IMR-90 (cell line): Measurements from ENCODE around the gene GLRX2. TPM values are rescaled to one million over a fixed set of nuclear protein-coding genes. Genes with fewer than 3 reads are reported as not detected.

ENCODE experiments used
- ATAC-seq: fragments of 200-7000 bp; cut with Tn5 transposase; 2 replicates; pipeline ENCODE4 v1.9.1; 2020; ENCODE audit warnings: low read depth, mild to moderate bottlenecking, moderate library complexity
- BruUV-seq: library from RNA; stranded (reverse); fragments of 400-500 nt; replicated peaks from 2 replicates; lab custom pipeline; 2021; lab: Mats Ljungman, UMichigan
- CTCF ChIA-PET: fragments of 300-600 bp; formaldehyde crosslinking; extraction: SDS; loops from one replicate; lab custom pipeline; 2021; ENCODE audit warnings: antibody characterized with exemption; lab: Yijun Ruan, JAX
- POLR2A ChIA-PET: fragments of 300-600 bp; sonication (Branson Sonifier 250); formaldehyde crosslinking; loops from one replicate; lab custom pipeline; 2022; ENCODE audit warnings: antibody characterized with exemption; ENCODE audit not compliant: unreplicated experiment; lab: Charles Lee
- DNase-seq: peaks from one replicate; pipeline ENCODE4 v3.0.0; 2013
- H2AFZ ChIP-seq: replicated peaks from 2 replicates; pipeline ENCODE3; 2013; ENCODE audit warnings: low read length, mild to moderate bottlenecking; ENCODE audit not compliant: poor library complexity
- H2AK5ac ChIP-seq: 2 replicates; pipeline ENCODE4 v1.6.1; 2013; ENCODE audit warnings: low read depth, low read length, inconsistent platforms
- H2AK9ac ChIP-seq: replicated peaks from 2 replicates; pipeline ENCODE3; 2013; ENCODE audit warnings: mild to moderate bottlenecking, low read depth, low read length, moderate library complexity; ENCODE audit not compliant: poor library complexity
- H2BK120ac ChIP-seq: 2 replicates; pipeline ENCODE4 v1.6.1; 2013; ENCODE audit warnings: low read depth, low read length, inconsistent platforms
- H2BK15ac ChIP-seq: 3 replicates; pipeline ENCODE4 v1.6.1; 2013; ENCODE audit warnings: low read depth, low read length, inconsistent platforms
- H2BK20ac ChIP-seq: 2 replicates; pipeline ENCODE4 v1.6.1; 2013; ENCODE audit warnings: low read depth, mild to moderate bottlenecking, inconsistent platforms, low read length, moderate library complexity
- H2BK5ac ChIP-seq: 2 replicates; pipeline ENCODE4 v1.6.1; 2013; ENCODE audit warnings: mild to moderate bottlenecking, low read depth, low read length, inconsistent platforms; ENCODE audit not compliant: poor library complexity, severe bottlenecking
- H3K14ac ChIP-seq: replicated peaks from 2 replicates; pipeline ENCODE4 v1.6.1; 2013; ENCODE audit warnings: low read depth, low read length, inconsistent platforms
- H3K18ac ChIP-seq: 2 replicates; pipeline ENCODE4 v1.6.1; 2013; ENCODE audit warnings: low read depth, low read length, control low read depth
- H3K23ac ChIP-seq: 2 replicates; pipeline ENCODE4 v1.6.1; 2013; ENCODE audit warnings: low read depth, low read length, inconsistent platforms
- H3K27ac ChIP-seq: 2 replicates; pipeline ENCODE4 v1.5.1; 2013; ENCODE audit warnings: mild to moderate bottlenecking, control low read depth, low read length; ENCODE audit not compliant: insufficient read depth
- H3K27me3 ChIP-seq: 2 replicates; pipeline ENCODE4 v1.6.1; 2013; ENCODE audit warnings: low read length; ENCODE audit not compliant: control insufficient read depth, insufficient read depth
- H3K36me3 ChIP-seq: 2 replicates; pipeline ENCODE4 v1.6.1; 2013; ENCODE audit warnings: low read length, mixed read lengths; ENCODE audit not compliant: control insufficient read depth, insufficient read depth
- H3K4ac ChIP-seq: 2 replicates; pipeline ENCODE4 v1.6.1; 2013; ENCODE audit warnings: low read depth, low read length, inconsistent platforms
- H3K4me1 ChIP-seq: 2 replicates; pipeline ENCODE4 v1.6.1; 2013; ENCODE audit warnings: low read length, mixed read lengths; ENCODE audit not compliant: control insufficient read depth, insufficient read depth
- H3K4me2 ChIP-seq: 2 replicates; pipeline ENCODE4 v1.6.1; 2013; ENCODE audit warnings: low read depth, mild to moderate bottlenecking, control low read depth, low read length, moderate library complexity
- H3K4me3 ChIP-seq: 2 replicates; pipeline ENCODE4 v1.5.1; 2013; ENCODE audit warnings: low read depth, mild to moderate bottlenecking, control low read depth, low read length, moderate library complexity; ENCODE audit not compliant: insufficient read depth
- H3K56ac ChIP-seq: 2 replicates; pipeline ENCODE4 v1.6.1; 2013; ENCODE audit warnings: low read length, inconsistent platforms; ENCODE audit not compliant: insufficient read depth; ENCODE audit errors: extremely low read depth
- H3K79me1 ChIP-seq, 2 experiments: 2 replicates each; pipeline ENCODE4 v1.6.1; 2013; ENCODE audit warnings: low read length in 2 of 2, inconsistent platforms in 1 of 2, low read depth in 1 of 2
- H3K9ac ChIP-seq: 2 replicates; pipeline ENCODE4 v1.6.1; 2013; ENCODE audit warnings: low read depth, low read length, control low read depth
- H3K9me1 ChIP-seq: 2 replicates; pipeline ENCODE4 v1.6.1; 2013; ENCODE audit warnings: low read length, inconsistent platforms; ENCODE audit not compliant: insufficient read depth
- H3K9me3 ChIP-seq: 2 replicates; pipeline ENCODE4 v1.6.1; 2013; ENCODE audit warnings: low read length; ENCODE audit not compliant: control insufficient read depth, insufficient read depth
- H4K20me1 ChIP-seq: 2 replicates; pipeline ENCODE4 v1.6.1; 2013; ENCODE audit warnings: low read length, inconsistent platforms; ENCODE audit not compliant: insufficient read depth
- H4K5ac ChIP-seq: 2 replicates; pipeline ENCODE4 v1.6.1; 2013; ENCODE audit warnings: mild to moderate bottlenecking, low read depth, low read length, control low read depth
- H4K8ac ChIP-seq, 2 experiments: 2 replicates each; pipeline ENCODE4 v1.6.1; 2013; ENCODE audit warnings: low read depth in 2 of 2, low read length in 2 of 2, control low read depth in 1 of 2, inconsistent platforms in 1 of 2
- H4K91ac ChIP-seq: 2 replicates; pipeline ENCODE4 v1.6.1; 2013; ENCODE audit warnings: low read depth, low read length, inconsistent platforms; ENCODE audit not compliant: insufficient read depth
- FOS ChIP-seq: fragments of 150-350 bp; IDR thresholded peaks from 2 replicates; pipeline ENCODE4 v1.6.1; 2016; ENCODE audit warnings: low read depth, low read length
- POLR2A ChIP-seq: IDR thresholded peaks from 2 replicates; pipeline ENCODE4 v1.6.1; 2012; ENCODE audit warnings: mild to moderate bottlenecking, low read depth, low read length
- USF2 ChIP-seq: fragments of 150-350 bp; IDR thresholded peaks from 2 replicates; pipeline ENCODE4 v1.6.1; 2017; ENCODE audit warnings: mild to moderate bottlenecking, antibody characterized with exemption, low read length, low read depth
- WGBS, 2 experiments: methylation state at CpG; one replicate each; pipeline versions ENCODE4 v1.1.5 to v1.1.7; 2013; ENCODE audit warnings: missing lambda C conversion rate in 2 of 2; ENCODE audit not compliant: insufficient read length in 1 of 2; ENCODE audit errors: extremely low coverage in 2 of 2; 5-methylcytosine and 5-hydroxymethylcytosine counted together
- dilution Hi-C: fragments of 300-500 bp; cut with HindIII; formaldehyde crosslinking; loops from one replicate; pipeline ENCODE4 v1.14.3; 2018; ENCODE audit warnings: low sequenced_read_pairs; ENCODE audit not compliant: unreplicated experiment
- in situ Hi-C: fragments of 300-500 bp; cut with MboI; formaldehyde crosslinking; loops from 3 replicates; pipeline ENCODE4 v1.14.3; 2019; ENCODE audit warnings: low sequenced_read_pairs, inconsistent platforms, mixed read lengths
- intact Hi-C: fragments of 100-400 bp; cut with micrococcal nuclease; formaldehyde crosslinking; loops from 2 replicates; pipeline ENCODE4 v1.10.0; 2022
- polyA plus RNA-seq, 3 experiments: library from polyadenylated mRNA; depleted of rRNA; stranded (reverse); fragments of >200 nt; gene quantifications; 2 replicates each; pipeline ENCODE4 v1.2.3, GENCODE V29; 2012; ENCODE audit warnings: low replicate concordance in 1 of 3
- total RNA-seq: library from RNA; depleted of rRNA; stranded (reverse); fragments of >200 nt; gene quantifications from 2 replicates; pipeline ENCODE4 v1.2.3, GENCODE V29; 2012

Gene GLRX2
- total and polyA plus RNA-seq, 2 of the 4 experiments (the other 2 are of a cell fraction): 2.0 to 15.9 TPM

GRCh38 chr1:193110864-193111263 is 5.7 kb upstream of the GLRX2 start:
- Histone ChIP-seq H3K9ac (no peak overlapping the region), H2BK5ac (peak overlapping the region; percentile 87), H3K79me1 (peaks cover 0 to under 1% of the 10 kb centered on the region in 2 experiments; a peak in 1 of 4 replicates), H3K27me3 (no peaks in the 10 kb centered on the region), H4K5ac (no peak overlapping the region), H3K4ac (no peak overlapping the region), H2BK120ac (peak overlapping the region; percentile 12; the same call in 1 of the 2 replicates), H4K8ac (peak overlapping the region in 1 of 2 experiments; percentile 43; a peak in 1 of 4 replicates), H3K23ac (no peak overlapping the region), H3K9me1 (peaks cover 10% of the 10 kb centered on the region), H2AFZ (no peak overlapping the region), H3K4me3 (no peak overlapping the region), H3K36me3 (no peaks in the 10 kb centered on the region), H2BK15ac (no peak overlapping the region; the same call in 2 of the 3 replicates), H2BK20ac (peak overlapping the region; percentile 77; the same call in 1 of the 2 replicates), H2AK9ac (no peak overlapping the region), H4K91ac (peak overlapping the region; percentile 28; the same call in 1 of the 2 replicates), H3K9me3 (no peaks in the 10 kb centered on the region), H2AK5ac (no peak overlapping the region), H3K27ac (no peak overlapping the region), H3K14ac (no peak overlapping the region), H3K18ac (no peak overlapping the region), H3K4me2 (no peak overlapping the region), H4K20me1 (no peaks in the 10 kb centered on the region), H3K56ac (no peak overlapping the region), H3K4me1 (peaks cover 10% of the 10 kb centered on the region)
- no CpG with 5 or more reads among the region's 3 CpGs for WGBS, 2 experiments
- no peak for DNase-seq
- POLR2A ChIA-PET: no interaction called here
- CTCF ChIA-PET: no interaction called here
- in situ Hi-C loops: loop anchor here (10.0 kb wide), 1 partner anchor 636 kb away; no protein-coding TSS in a partner anchor
- BruUV-seq: no TSS peak
- no peak for TF ChIP-seq FOS
- TF ChIP-seq USF2: no peak
- TF ChIP-seq POLR2A: no peak
- intact Hi-C loops: no loop called here
- dilution Hi-C loops: no loop called here
- no peak for ATAC-seq
